H1 (cell line): ENCODE results near the gene LPAR3. TPM values are rescaled to one million over a fixed set of nuclear protein-coding genes. Genes with fewer than 3 reads are reported as not detected.

Experiments
- BCL11A ChIP-seq, 2 experiments: IDR thresholded peaks; one replicate each; pipeline ENCODE4 v1.6.1; 2011; ENCODE audit warnings: low read depth in 2 of 2, low read length in 2 of 2, mild to moderate bottlenecking in 2 of 2
- KDM4A ChIP-seq: IDR thresholded peaks from one replicate; pipeline ENCODE4 v1.7.1; 2012; ENCODE audit warnings: low read depth, mild to moderate bottlenecking, moderate library complexity, low read length, inconsistent platforms; ENCODE audit not compliant: severe bottlenecking
- RAD21 ChIP-seq, 2 experiments: IDR thresholded peaks in 1 of 2; conservative IDR thresholded peaks in 1 of 2; 2 replicates each; pipeline ENCODE4 v1.6.1; 2011; ENCODE audit warnings: low read depth in 2 of 2, low read length in 2 of 2, improper control_type of control experiment in 1 of 2, inconsistent platforms in 1 of 2, mild to moderate bottlenecking in 1 of 2, moderate library complexity in 1 of 2
- RBBP5 ChIP-seq: IDR thresholded peaks from 2 replicates; pipeline ENCODE4 v1.7.1; 2012; ENCODE audit warnings: low read depth, mild to moderate bottlenecking, inconsistent platforms, low read length, moderate library complexity, borderline replicate concordance
- polyA plus RNA-seq, 7 experiments: library from polyadenylated mRNA; depleted of rRNA in 3 of 7; stranded (reverse) in 5 of 7; unstranded in 2 of 7; fragments of >200 nt in 5 of 7; fragments of 200-250 nt in 2 of 7; gene quantifications; 1 replicate in 5 of 7; 2 replicates in 1 of 7; 4 replicates in 1 of 7; pipeline versions ENCODE4 v1.2.1 to v1.2.3, GENCODE V29; 2011 to 2013; ENCODE audit warnings: missing spikeins in 2 of 7, mixed read lengths in 2 of 7
- total RNA-seq: library from RNA; stranded (reverse); fragmentation: NEBNext Ultra II Directional; extraction: Animal tissue kit (Norgen Biotek cat#: 25700); gene quantifications from 2 replicates; pipeline ENCODE4 v1.2.1, GENCODE V29; 2021
- TF ChIP-seq, protein P1 (sequence below): fragments of 300-600 bp; sonication (generic); IDR thresholded peaks from 2 replicates; pipeline ENCODE4 v1.7.1; 2012; ENCODE audit warnings: low read length, moderate library complexity, mild to moderate bottlenecking, inconsistent platforms; ENCODE audit not compliant: insufficient replicate concordance
- TF ChIP-seq, protein P2 (sequence below), 3 experiments: IDR thresholded peaks; 1 replicate in 2 of 3; 2 replicates in 1 of 3; pipeline versions ENCODE4 v1.5.1 to v1.6.1; 2011; ENCODE audit warnings: low read length in 3 of 3, mild to moderate bottlenecking in 3 of 3, inconsistent platforms in 2 of 3, low read depth in 1 of 3, moderate library complexity in 1 of 3; ENCODE audit not compliant: insufficient read depth in 1 of 3; ENCODE audit errors: control extremely low read depth in 1 of 3

Gene LPAR3
- total and polyA plus RNA-seq, 2 of the 8 experiments (the other 6 are each of a cell fraction or from before 2014, with no cell fraction given) = 17.1 to 25.4 TPM

DNA sequence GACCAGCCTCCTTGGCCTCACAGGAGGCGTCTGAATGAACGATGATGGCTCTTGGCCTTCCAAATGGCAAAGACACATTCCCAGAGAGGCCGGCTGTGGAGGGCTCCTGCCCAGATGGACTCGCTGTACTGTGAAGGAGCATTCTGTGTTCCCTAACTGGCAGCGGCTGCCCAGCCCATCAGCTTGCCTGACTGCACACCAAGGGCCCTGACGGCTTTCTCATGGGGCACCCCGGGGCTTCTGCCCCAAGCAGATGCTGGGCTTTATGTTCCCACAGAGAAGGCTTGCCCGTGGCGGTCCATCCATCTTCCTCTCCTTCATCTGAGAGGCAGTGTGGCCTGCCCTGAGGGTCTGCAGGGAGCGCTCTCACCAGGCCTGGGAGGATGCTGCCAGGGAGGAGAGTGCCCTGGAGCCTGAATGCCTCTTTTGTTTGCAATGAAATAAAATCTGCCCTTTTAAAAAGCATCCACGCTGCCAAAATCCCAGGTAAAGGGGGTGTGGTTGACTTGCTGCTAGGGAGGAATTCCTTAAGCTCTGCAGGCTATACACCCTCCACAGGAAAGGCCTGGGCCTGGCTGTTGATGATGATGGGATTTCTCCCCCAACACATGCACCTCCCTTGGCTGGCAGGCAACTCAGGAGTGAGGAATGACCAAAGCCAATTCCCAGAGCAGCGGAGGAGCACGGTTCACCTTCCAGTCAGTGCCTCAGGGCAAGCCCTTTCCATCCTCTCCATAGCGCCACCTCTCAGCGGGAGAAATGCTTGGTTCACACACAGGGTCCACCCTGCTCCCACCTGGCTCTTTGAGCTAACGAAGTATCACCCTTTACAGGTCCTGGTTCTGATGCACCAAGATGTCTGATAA, 118.1 kb downstream of the LPAR3 start (continued):
- TF ChIP-seq, protein P1, sequence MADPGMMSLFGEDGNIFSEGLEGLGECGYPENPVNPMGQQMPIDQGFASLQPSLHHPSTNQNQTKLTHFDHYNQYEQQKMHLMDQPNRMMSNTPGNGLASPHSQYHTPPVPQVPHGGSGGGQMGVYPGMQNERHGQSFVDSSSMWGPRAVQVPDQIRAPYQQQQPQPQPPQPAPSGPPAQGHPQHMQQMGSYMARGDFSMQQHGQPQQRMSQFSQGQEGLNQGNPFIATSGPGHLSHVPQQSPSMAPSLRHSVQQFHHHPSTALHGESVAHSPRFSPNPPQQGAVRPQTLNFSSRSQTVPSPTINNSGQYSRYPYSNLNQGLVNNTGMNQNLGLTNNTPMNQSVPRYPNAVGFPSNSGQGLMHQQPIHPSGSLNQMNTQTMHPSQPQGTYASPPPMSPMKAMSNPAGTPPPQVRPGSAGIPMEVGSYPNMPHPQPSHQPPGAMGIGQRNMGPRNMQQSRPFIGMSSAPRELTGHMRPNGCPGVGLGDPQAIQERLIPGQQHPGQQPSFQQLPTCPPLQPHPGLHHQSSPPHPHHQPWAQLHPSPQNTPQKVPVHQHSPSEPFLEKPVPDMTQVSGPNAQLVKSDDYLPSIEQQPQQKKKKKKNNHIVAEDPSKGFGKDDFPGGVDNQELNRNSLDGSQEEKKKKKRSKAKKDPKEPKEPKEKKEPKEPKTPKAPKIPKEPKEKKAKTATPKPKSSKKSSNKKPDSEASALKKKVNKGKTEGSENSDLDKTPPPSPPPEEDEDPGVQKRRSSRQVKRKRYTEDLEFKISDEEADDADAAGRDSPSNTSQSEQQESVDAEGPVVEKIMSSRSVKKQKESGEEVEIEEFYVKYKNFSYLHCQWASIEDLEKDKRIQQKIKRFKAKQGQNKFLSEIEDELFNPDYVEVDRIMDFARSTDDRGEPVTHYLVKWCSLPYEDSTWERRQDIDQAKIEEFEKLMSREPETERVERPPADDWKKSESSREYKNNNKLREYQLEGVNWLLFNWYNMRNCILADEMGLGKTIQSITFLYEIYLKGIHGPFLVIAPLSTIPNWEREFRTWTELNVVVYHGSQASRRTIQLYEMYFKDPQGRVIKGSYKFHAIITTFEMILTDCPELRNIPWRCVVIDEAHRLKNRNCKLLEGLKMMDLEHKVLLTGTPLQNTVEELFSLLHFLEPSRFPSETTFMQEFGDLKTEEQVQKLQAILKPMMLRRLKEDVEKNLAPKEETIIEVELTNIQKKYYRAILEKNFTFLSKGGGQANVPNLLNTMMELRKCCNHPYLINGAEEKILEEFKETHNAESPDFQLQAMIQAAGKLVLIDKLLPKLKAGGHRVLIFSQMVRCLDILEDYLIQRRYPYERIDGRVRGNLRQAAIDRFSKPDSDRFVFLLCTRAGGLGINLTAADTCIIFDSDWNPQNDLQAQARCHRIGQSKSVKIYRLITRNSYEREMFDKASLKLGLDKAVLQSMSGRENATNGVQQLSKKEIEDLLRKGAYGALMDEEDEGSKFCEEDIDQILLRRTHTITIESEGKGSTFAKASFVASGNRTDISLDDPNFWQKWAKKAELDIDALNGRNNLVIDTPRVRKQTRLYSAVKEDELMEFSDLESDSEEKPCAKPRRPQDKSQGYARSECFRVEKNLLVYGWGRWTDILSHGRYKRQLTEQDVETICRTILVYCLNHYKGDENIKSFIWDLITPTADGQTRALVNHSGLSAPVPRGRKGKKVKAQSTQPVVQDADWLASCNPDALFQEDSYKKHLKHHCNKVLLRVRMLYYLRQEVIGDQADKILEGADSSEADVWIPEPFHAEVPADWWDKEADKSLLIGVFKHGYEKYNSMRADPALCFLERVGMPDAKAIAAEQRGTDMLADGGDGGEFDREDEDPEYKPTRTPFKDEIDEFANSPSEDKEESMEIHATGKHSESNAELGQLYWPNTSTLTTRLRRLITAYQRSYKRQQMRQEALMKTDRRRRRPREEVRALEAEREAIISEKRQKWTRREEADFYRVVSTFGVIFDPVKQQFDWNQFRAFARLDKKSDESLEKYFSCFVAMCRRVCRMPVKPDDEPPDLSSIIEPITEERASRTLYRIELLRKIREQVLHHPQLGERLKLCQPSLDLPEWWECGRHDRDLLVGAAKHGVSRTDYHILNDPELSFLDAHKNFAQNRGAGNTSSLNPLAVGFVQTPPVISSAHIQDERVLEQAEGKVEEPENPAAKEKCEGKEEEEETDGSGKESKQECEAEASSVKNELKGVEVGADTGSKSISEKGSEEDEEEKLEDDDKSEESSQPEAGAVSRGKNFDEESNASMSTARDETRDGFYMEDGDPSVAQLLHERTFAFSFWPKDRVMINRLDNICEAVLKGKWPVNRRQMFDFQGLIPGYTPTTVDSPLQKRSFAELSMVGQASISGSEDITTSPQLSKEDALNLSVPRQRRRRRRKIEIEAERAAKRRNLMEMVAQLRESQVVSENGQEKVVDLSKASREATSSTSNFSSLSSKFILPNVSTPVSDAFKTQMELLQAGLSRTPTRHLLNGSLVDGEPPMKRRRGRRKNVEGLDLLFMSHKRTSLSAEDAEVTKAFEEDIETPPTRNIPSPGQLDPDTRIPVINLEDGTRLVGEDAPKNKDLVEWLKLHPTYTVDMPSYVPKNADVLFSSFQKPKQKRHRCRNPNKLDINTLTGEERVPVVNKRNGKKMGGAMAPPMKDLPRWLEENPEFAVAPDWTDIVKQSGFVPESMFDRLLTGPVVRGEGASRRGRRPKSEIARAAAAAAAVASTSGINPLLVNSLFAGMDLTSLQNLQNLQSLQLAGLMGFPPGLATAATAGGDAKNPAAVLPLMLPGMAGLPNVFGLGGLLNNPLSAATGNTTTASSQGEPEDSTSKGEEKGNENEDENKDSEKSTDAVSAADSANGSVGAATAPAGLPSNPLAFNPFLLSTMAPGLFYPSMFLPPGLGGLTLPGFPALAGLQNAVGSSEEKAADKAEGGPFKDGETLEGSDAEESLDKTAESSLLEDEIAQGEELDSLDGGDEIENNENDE = no peak
- TF ChIP-seq RBBP5 (no peak), RAD21 (IDR thresholded peaks at IDR 0.05 in 1 of 2, conservative IDR thresholded peaks at IDR 0.05 in 1 of 2; ENCODE audit: low read depth in 2 of 2, low read length in 2 of 2) (peak; percentile 38 to 44), KDM4A (no peak), BCL11A (IDR thresholded peaks at IDR 0.05; ENCODE audit: low read depth in 2 of 2, low read length in 2 of 2) (no peak)
- TF ChIP-seq, protein P2, sequence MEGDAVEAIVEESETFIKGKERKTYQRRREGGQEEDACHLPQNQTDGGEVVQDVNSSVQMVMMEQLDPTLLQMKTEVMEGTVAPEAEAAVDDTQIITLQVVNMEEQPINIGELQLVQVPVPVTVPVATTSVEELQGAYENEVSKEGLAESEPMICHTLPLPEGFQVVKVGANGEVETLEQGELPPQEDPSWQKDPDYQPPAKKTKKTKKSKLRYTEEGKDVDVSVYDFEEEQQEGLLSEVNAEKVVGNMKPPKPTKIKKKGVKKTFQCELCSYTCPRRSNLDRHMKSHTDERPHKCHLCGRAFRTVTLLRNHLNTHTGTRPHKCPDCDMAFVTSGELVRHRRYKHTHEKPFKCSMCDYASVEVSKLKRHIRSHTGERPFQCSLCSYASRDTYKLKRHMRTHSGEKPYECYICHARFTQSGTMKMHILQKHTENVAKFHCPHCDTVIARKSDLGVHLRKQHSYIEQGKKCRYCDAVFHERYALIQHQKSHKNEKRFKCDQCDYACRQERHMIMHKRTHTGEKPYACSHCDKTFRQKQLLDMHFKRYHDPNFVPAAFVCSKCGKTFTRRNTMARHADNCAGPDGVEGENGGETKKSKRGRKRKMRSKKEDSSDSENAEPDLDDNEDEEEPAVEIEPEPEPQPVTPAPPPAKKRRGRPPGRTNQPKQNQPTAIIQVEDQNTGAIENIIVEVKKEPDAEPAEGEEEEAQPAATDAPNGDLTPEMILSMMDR (IDR thresholded peaks at IDR 0.05; ENCODE audit: control extremely low read depth in 1 of 3, insufficient read depth in 1 of 3, low read depth in 1 of 3, low read length in 3 of 3) = peak; percentile 40 to 71 (median 70)
